ENCODE results near the gene CAPZB.
A peak's percentile ranks its signal among the peaks of the same experiment; 100 is the strongest.

Gene CAPZB

GRCh38 chr1:19449454-19450228, 35.7 kb downstream of the CAPZB start:
- DNase-seq: no peak

- peak in 8 of 56 donors; percentile 12 to 44 (median 30) for DNase-seq
Measured at GRCh38 chr1:19448491-19449439, 36.6 kb downstream of the CAPZB start.

GRCh38 chr1:19447550-19447949, 37.8 kb downstream of the CAPZB start:
- DNase-seq: no peak

- DNase-seq: no peak
Measured at GRCh38 chr1:19445417-19446342, 39.7 kb downstream of the CAPZB start.

- no peak for DNase-seq
Measured at GRCh38 chr1:19444296-19445021, 40.9 kb downstream of the CAPZB start.

GRCh38 chr1:19443326-19443725, 42.0 kb downstream of the CAPZB start:
- no peak for DNase-seq

- peak in 4 of 56 donors; percentile 16 to 39 (median 28) for DNase-seq
Measured at GRCh38 chr1:19442154-19443096, 42.9 kb downstream of the CAPZB start.

GRCh38 chr1:19441048-19441780, 44.1 kb downstream of the CAPZB start:
- DNase-seq: peak in 7 of 56 donors; percentile 16 to 55 (median 49)

- peak in 23 of 56 donors; percentile 13 to 71 (median 41) for DNase-seq
Measured at GRCh38 chr1:19439464-19440171, 45.7 kb downstream of the CAPZB start.

- DNase-seq: no peak
Measured at GRCh38 chr1:19438516-19439195, 46.7 kb downstream of the CAPZB start.

GRCh38 chr1:19437891-19438294, 47.4 kb downstream of the CAPZB start:
- peak in 1 of 56 donors; percentile 26 for DNase-seq

GRCh38 chr1:19436716-19437476, 48.4 kb downstream of the CAPZB start:
- DNase-seq: peak in 16 of 56 donors; percentile 22 to 66 (median 34)

- no peak for DNase-seq
Measured at GRCh38 chr1:19435851-19436455, 49.4 kb downstream of the CAPZB start.

GRCh38 chr1:19435181-19435580, 50.2 kb downstream of the CAPZB start:
- DNase-seq: no peak

GRCh38 chr1:19433719-19433998, 51.7 kb downstream of the CAPZB start:
- DNase-seq: no peak

Data from amygdala (tissue), 56 donors.